D721Med (cell line): ENCODE results near the gene ST6GALNAC3.

ENCODE experiments used
- DNase-seq: peaks from one replicate; pipeline ENCODE4 v3.0.0; 2011; ENCODE audit warnings: low spot score; ENCODE audit not compliant: insufficient read length
- FAIRE-seq: peaks from 2 replicates; lab custom pipeline; 2011; peaks lifted over from hg19 to GRCh38; lab: Jason Lieb, UNC
- CTCF ChIP-seq: IDR thresholded peaks from 2 replicates; pipeline ENCODE4 v1.5.1; 2012; ENCODE audit warnings: mild to moderate bottlenecking, control low read depth; ENCODE audit not compliant: insufficient read depth; ENCODE audit errors: missing control alignments

Gene ST6GALNAC3

GRCh38 chr1:76470166-76470565, 395.6 kb downstream of the ST6GALNAC3 start:
- no peak for TF ChIP-seq CTCF
- DNase-seq (no peak), FAIRE-seq (no peak)

GRCh38 chr1:76471536-76471935, 397.0 kb downstream of the ST6GALNAC3 start:
- DNase-seq (no peak), FAIRE-seq (no peak)
- no peak for TF ChIP-seq CTCF

GRCh38 chr1:76473591-76473990, 399.0 kb downstream of the ST6GALNAC3 start:
- FAIRE-seq, result no peak
- no peak for TF ChIP-seq CTCF
- no peak for DNase-seq

GRCh38 chr1:76474922-76475321, 400.4 kb downstream of the ST6GALNAC3 start:
- DNase-seq (no peak), FAIRE-seq (no peak)
- no peak for TF ChIP-seq CTCF

GRCh38 chr1:76477156-76477555, 402.6 kb downstream of the ST6GALNAC3 start:
- DNase-seq (no peak), FAIRE-seq (no peak)
- no peak for TF ChIP-seq CTCF

- TF ChIP-seq CTCF, result no peak
- no peak for FAIRE-seq
- DNase-seq, result no peak
Observed at GRCh38 chr1:76480827-76481226, 406.3 kb downstream of the ST6GALNAC3 start.

- no peak for TF ChIP-seq CTCF
- DNase-seq (no peak), FAIRE-seq (no peak)
Observed at GRCh38 chr1:76481672-76482071, 407.1 kb downstream of the ST6GALNAC3 start.
